Measurements from ENCODE around the gene CSF3R.
"Not testable (repeated sequence)": the region's sequence is repeated elsewhere in the genome, so short reads cannot be mapped to it uniquely, and the experiment has no call there.

DNA sequence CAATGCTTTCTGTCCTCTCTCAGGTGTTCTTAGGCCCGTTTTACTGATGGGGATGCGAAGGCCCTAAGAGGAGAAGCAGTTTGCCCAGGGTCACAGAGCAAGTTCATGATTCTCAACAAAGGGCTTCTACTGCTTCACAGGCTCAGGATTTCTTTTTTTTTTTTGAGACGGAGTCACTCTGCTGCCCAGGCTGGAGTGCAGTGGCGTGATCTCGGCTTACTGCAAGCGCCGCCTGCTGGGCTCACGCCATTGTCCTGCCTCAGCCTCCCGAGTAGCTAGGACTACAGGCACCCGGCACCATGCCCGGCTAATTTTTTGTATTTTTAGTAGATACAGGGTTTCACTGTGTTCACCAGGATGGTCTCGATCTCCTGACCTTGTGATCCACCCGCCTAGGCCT lies 5.1 kb downstream of the CSF3R start:
- TF ChIP-seq, protein P1, sequence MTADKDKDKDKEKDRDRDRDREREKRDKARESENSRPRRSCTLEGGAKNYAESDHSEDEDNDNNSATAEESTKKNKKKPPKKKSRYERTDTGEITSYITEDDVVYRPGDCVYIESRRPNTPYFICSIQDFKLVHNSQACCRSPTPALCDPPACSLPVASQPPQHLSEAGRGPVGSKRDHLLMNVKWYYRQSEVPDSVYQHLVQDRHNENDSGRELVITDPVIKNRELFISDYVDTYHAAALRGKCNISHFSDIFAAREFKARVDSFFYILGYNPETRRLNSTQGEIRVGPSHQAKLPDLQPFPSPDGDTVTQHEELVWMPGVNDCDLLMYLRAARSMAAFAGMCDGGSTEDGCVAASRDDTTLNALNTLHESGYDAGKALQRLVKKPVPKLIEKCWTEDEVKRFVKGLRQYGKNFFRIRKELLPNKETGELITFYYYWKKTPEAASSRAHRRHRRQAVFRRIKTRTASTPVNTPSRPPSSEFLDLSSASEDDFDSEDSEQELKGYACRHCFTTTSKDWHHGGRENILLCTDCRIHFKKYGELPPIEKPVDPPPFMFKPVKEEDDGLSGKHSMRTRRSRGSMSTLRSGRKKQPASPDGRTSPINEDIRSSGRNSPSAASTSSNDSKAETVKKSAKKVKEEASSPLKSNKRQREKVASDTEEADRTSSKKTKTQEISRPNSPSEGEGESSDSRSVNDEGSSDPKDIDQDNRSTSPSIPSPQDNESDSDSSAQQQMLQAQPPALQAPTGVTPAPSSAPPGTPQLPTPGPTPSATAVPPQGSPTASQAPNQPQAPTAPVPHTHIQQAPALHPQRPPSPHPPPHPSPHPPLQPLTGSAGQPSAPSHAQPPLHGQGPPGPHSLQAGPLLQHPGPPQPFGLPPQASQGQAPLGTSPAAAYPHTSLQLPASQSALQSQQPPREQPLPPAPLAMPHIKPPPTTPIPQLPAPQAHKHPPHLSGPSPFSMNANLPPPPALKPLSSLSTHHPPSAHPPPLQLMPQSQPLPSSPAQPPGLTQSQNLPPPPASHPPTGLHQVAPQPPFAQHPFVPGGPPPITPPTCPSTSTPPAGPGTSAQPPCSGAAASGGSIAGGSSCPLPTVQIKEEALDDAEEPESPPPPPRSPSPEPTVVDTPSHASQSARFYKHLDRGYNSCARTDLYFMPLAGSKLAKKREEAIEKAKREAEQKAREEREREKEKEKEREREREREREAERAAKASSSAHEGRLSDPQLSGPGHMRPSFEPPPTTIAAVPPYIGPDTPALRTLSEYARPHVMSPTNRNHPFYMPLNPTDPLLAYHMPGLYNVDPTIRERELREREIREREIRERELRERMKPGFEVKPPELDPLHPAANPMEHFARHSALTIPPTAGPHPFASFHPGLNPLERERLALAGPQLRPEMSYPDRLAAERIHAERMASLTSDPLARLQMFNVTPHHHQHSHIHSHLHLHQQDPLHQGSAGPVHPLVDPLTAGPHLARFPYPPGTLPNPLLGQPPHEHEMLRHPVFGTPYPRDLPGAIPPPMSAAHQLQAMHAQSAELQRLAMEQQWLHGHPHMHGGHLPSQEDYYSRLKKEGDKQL (CRISPR knock-in tag; IDR thresholded peaks at IDR 0.05; ENCODE audit: borderline replicate concordance), result not testable (repeated sequence)
- TF ChIP-seq RFX5 (IDR thresholded peaks at IDR 0.05; ENCODE audit: low read depth, low read length); ZNF282 (CRISPR knock-in tag; IDR thresholded peaks at IDR 0.05); EZH2 (IDR thresholded peaks at IDR 0.05; ENCODE audit: borderline replicate concordance, low read depth, low read length); RAD51 (IDR thresholded peaks at IDR 0.05; ENCODE audit: borderline replicate concordance, low read depth); ZBTB7A (IDR thresholded peaks at IDR 0.05; ENCODE audit: borderline replicate concordance, control insufficient read depth, low read depth, low read length); ZFX (CRISPR knock-in tag; IDR thresholded peaks at IDR 0.05); ZNF143 (CRISPR knock-in tag; IDR thresholded peaks at IDR 0.05); ZBTB1 (CRISPR knock-in tag; IDR thresholded peaks at IDR 0.05; ENCODE audit: borderline replicate concordance, low read depth); MYC (IDR thresholded peaks at IDR 0.05; ENCODE audit: low read depth, low read length); MYC (CRISPR knock-in tag; IDR thresholded peaks at IDR 0.05; ENCODE audit: borderline replicate concordance, low read depth); POLR2AphosphoS5 (IDR thresholded peaks at IDR 0.05; ENCODE audit: control insufficient read depth, insufficient read depth, low read depth, low read length); ZFP36 (IDR thresholded peaks at IDR 0.05; ENCODE audit: low read depth, low read length, partially characterized antibody); ZNF175 (CRISPR knock-in tag; IDR thresholded peaks at IDR 0.05; ENCODE audit: low read depth); RBM34 (IDR thresholded peaks at IDR 0.05; ENCODE audit: borderline replicate concordance, insufficient read depth, low read length): not testable (repeated sequence)

All from K562 (cell line).